ENCODE measurements around the gene CERS1.

DNA sequence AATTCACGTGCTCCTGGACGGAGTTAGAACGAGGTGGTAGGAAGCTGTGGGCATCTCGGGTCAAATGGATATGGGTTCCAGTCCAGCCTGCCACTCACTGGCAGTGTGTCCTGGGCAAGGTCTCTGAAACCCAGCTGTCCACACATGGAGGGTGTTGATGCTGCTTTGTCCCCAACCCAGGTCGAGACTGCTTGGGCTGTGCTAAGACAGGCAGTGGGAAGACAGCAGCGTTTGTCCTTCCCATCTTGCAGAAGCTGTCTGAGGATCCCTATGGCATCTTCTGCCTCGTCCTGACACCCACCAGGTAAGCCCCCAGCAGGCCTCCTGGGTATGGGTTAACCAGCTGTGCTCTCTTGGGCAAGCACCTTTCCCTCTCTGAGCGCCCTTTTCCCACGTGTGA is 24.4 kb upstream of the CERS1 start:
- TF ChIP-seq POLR2A (IDR thresholded peaks at IDR 0.05; ENCODE audit: low read depth) (no peak), POLR2AphosphoS5 (IDR thresholded peaks at IDR 0.05) (no peak)
- TF ChIP-seq, protein P1, sequence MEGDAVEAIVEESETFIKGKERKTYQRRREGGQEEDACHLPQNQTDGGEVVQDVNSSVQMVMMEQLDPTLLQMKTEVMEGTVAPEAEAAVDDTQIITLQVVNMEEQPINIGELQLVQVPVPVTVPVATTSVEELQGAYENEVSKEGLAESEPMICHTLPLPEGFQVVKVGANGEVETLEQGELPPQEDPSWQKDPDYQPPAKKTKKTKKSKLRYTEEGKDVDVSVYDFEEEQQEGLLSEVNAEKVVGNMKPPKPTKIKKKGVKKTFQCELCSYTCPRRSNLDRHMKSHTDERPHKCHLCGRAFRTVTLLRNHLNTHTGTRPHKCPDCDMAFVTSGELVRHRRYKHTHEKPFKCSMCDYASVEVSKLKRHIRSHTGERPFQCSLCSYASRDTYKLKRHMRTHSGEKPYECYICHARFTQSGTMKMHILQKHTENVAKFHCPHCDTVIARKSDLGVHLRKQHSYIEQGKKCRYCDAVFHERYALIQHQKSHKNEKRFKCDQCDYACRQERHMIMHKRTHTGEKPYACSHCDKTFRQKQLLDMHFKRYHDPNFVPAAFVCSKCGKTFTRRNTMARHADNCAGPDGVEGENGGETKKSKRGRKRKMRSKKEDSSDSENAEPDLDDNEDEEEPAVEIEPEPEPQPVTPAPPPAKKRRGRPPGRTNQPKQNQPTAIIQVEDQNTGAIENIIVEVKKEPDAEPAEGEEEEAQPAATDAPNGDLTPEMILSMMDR (IDR thresholded peaks at IDR 0.05) = no peak

All from esophagus muscularis mucosa (tissue), 3 donors.